Natural killer cell (primary cell): ENCODE measurements around the gene RRAD. TPM values are rescaled to one million over a fixed set of nuclear protein-coding genes. Genes with fewer than 3 reads are reported as not detected.

Experiments used
- ATAC-seq, 3 donors: fragments of 150-1000 bp in 2 of 3; fragments of 200-7000 bp in 1 of 3; cut with Tn5 transposase; 1 replicate in 1 of 3; 2 replicates in 2 of 3; pipeline ENCODE4 v1.10.0; 2021; ENCODE audit warnings: mild to moderate bottlenecking in 2 of 3, moderate library complexity in 2 of 3
- DNase-seq, 2 donors: peaks; one replicate each; pipeline versions ENCODE4 v3.0.0 to v3.0.0-alpha.2; 2013 to 2021; ENCODE audit warnings: mixed read lengths in 1 of 2
- H3K27ac ChIP-seq: one replicate; pipeline ENCODE4 v1.5.1; 2013; ENCODE audit warnings: mild to moderate bottlenecking, low read length
- H3K27me3 ChIP-seq: one replicate; pipeline ENCODE4 v1.6.1; 2013; ENCODE audit warnings: low read length; ENCODE audit not compliant: control insufficient read depth, insufficient read depth
- H3K36me3 ChIP-seq: one replicate; pipeline ENCODE4 v1.6.1; 2013; ENCODE audit warnings: low read length; ENCODE audit not compliant: control insufficient read depth, insufficient read depth
- H3K4me1 ChIP-seq: one replicate; pipeline ENCODE4 v1.6.1; 2013; ENCODE audit warnings: low read length; ENCODE audit not compliant: control insufficient read depth, insufficient read depth
- H3K4me3 ChIP-seq: one replicate; pipeline ENCODE4 v1.5.1; 2013; ENCODE audit warnings: low read length
- H3K9me3 ChIP-seq: one replicate; pipeline ENCODE4 v1.6.1; 2013; ENCODE audit warnings: low read length; ENCODE audit not compliant: control insufficient read depth, insufficient read depth
- H3K27ac Mint-ChIP-seq, 2 donors: one replicate each; pipeline ENCODE4 v1.8.0; 2022; ENCODE audit warnings: mild to moderate bottlenecking in 2 of 2, mixed read lengths in 2 of 2, moderate library complexity in 1 of 2
- H3K27me3 Mint-ChIP-seq, 2 donors: one replicate each; pipeline ENCODE4 v1.8.0; 2022; ENCODE audit warnings: low read depth in 2 of 2, mixed read lengths in 2 of 2
- H3K36me3 Mint-ChIP-seq: one replicate; pipeline ENCODE4 v1.8.0; 2022; ENCODE audit warnings: mixed read lengths
- H3K4me1 Mint-ChIP-seq, 2 donors: one replicate each; pipeline ENCODE4 v1.8.0; 2022; ENCODE audit warnings: mixed read lengths in 2 of 2
- H3K4me3 Mint-ChIP-seq: one replicate; pipeline ENCODE4 v1.8.0; 2022; ENCODE audit warnings: mild to moderate bottlenecking, moderate library complexity, mixed read lengths
- H3K9me3 Mint-ChIP-seq, 2 donors: one replicate each; pipeline ENCODE4 v1.8.0; 2022; ENCODE audit warnings: mixed read lengths in 2 of 2
- WGBS: methylation state at CpG from one replicate; pipeline ENCODE4 v1.1.7; 2013; ENCODE audit warnings: missing lambda C conversion rate; ENCODE audit not compliant: insufficient coverage; 5-methylcytosine and 5-hydroxymethylcytosine counted together
- intact Hi-C: fragments of 100-400 bp; cut with micrococcal nuclease; formaldehyde crosslinking; loops from one replicate; pipeline ENCODE4 v1.14.2; 2022
- total RNA-seq, 4 donors: library from RNA; stranded (reverse); fragments of 120-200 nt in 1 of 4; gene quantifications; one replicate each; pipeline versions ENCODE4 v1.2.3 to v1.2.4, GENCODE V29; 2013 to 2022
- TF ChIP-seq, protein P1 (sequence below): fragments of 200-600 bp; IDR thresholded peaks from one replicate; pipeline ENCODE4 v1.8.0; 2022; ENCODE audit warnings: antibody characterized with exemption

RRAD gene
- total RNA-seq, 3 donors from 2014 or later (not counting 1 experiment from before 2014, with no cell fraction given) = 1.8 to 4.5 (median 2.8) TPM

DNA sequence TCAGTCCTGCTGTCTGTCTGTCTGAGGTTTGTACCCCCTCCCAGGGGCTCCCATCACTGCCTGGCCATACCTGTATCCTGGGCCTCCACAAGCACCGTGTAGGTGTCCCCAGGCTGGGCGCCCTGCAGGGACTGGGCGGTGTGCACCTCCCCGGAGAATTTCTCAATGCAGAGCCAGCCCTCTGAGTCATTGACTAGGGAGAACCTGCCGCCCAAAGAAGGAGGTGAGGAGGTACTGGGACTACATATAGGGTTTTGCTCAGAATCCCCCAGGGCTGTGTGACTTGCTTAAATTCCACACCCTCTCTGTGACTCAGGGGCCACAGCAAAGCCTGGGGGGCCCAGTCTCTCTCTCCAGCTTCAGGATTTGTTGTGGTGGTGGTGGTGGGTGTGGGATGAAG, 14.2 kb downstream of the RRAD start:
- ATAC-seq (no peak), DNase-seq (no peak)
- no peaks in the 10 kb centered on the region for H3K9me3 ChIP-seq
- Mint-ChIP-seq H3K4me1 (peaks cover 0 to 4% of the 10 kb centered on the region in 2 donors), H3K4me3 (no peak overlapping the region), H3K9me3 (no peaks in the 10 kb centered on the region), H3K36me3 (no peaks in the 10 kb centered on the region), H3K27ac (no peak overlapping the region), H3K27me3 (peaks cover 0 to 3% of the 10 kb centered on the region in 2 donors)
- no peak overlapping the region for H3K27ac ChIP-seq
- H3K4me3 ChIP-seq = no peak overlapping the region
- TF ChIP-seq, protein P1, sequence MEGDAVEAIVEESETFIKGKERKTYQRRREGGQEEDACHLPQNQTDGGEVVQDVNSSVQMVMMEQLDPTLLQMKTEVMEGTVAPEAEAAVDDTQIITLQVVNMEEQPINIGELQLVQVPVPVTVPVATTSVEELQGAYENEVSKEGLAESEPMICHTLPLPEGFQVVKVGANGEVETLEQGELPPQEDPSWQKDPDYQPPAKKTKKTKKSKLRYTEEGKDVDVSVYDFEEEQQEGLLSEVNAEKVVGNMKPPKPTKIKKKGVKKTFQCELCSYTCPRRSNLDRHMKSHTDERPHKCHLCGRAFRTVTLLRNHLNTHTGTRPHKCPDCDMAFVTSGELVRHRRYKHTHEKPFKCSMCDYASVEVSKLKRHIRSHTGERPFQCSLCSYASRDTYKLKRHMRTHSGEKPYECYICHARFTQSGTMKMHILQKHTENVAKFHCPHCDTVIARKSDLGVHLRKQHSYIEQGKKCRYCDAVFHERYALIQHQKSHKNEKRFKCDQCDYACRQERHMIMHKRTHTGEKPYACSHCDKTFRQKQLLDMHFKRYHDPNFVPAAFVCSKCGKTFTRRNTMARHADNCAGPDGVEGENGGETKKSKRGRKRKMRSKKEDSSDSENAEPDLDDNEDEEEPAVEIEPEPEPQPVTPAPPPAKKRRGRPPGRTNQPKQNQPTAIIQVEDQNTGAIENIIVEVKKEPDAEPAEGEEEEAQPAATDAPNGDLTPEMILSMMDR = no peak
- no peaks in the 10 kb centered on the region for H3K4me1 ChIP-seq
- H3K36me3 ChIP-seq = no peaks in the 10 kb centered on the region
- intact Hi-C loops = no loop called here
- WGBS = 88% methylated on average over 5 of the region's 5 CpGs
- no peaks in the 10 kb centered on the region for H3K27me3 ChIP-seq

DNA sequence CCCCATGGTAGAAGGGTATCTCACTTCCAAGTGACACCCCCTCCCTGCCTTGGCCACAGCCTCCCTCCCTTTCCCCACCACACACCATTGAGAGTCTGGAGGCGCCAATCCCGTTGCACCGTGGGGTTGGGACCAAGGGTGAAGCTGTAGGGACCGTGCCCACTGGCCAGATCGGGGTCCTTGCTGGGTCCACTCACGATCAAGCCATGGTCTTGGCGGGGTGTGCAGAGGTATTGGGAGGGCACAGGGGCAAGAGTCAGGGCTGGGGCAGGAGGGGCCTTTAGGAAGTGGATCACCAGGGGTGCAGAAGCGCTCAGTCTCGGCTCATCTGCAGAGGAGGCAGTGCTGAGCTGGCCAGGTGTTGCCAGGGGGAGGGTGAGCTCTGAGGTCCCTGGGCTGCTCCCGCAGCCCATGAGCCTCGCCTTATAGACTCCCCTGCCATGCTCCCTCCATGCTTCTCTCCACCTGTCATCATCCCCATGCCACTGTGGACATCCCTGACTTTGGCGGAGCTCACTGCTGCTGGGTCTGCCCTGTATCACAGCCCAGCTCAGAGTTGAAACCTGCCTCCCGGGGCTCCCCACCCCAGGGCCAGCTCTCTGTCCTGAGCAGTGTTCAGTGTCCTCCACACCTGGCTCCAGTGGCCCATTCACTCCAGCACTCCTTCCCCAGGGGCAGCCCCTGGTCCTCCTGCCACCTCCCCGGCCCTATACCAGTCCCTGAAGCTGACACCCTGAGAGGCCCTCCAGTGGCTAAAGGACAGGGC, 15.0 kb downstream of the RRAD start:
- H3K27ac ChIP-seq = no peak overlapping the region
- H3K4me3 ChIP-seq = no peak overlapping the region
- Mint-ChIP-seq H3K27me3 (peaks cover 0 to 3% of the 10 kb centered on the region in 2 donors), H3K27ac (no peak overlapping the region), H3K36me3 (no peaks in the 10 kb centered on the region), H3K4me1 (peaks cover 0 to 8% of the 10 kb centered on the region in 2 donors), H3K9me3 (no peaks in the 10 kb centered on the region), H3K4me3 (no peak overlapping the region)
- WGBS = 78% methylated on average over 14 of the region's 14 CpGs
- no peaks in the 10 kb centered on the region for H3K36me3 ChIP-seq
- ATAC-seq (no peak), DNase-seq (no peak)
- H3K9me3 ChIP-seq = no peaks in the 10 kb centered on the region
- no peaks in the 10 kb centered on the region for H3K27me3 ChIP-seq
- TF ChIP-seq, protein P1 = no peak
- no peaks in the 10 kb centered on the region for H3K4me1 ChIP-seq
- intact Hi-C loops = no loop called here

DNA sequence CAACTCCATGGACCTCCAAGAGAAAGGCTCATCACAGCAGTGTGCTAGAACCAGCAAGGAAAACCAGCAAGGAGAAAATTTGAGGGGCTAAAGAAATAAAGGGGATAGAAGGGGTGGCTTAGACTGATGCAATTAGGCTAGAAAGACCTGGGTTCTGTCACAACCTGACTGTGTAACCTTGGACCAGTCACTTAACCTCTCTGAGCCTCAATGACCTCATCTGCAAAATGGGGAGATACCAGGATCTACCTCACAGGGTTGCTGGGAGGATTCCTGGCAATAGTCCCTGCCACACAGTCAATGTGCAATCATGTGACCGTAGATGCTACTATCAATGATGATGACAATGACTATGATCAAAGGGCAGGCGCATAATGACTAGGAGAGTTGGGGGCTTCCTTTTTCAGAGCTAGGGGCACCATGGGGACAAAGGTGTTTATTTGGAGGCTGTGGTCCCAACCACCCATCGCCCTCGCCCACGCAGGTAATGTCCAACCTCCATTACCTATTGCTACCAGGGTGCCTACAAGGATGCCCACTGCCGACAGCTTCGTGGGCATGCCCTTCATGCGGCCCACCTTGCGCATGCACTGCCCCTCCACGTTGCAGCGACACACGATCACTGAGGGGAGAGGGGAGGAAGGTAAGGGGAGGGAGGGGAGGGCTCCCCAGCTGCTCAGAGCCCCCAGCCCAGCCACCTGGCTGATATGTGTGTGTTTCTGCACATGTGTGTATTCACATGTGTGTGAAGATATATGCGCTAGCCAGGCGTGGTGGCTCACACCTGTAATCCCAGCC, 16.4 kb downstream of the RRAD start:
- H3K27ac ChIP-seq = no peak overlapping the region
- no peaks in the 10 kb centered on the region for H3K36me3 ChIP-seq
- Mint-ChIP-seq H3K27ac (no peak overlapping the region), H3K9me3 (no peaks in the 10 kb centered on the region), H3K4me1 (peaks cover 0 to 8% of the 10 kb centered on the region in 2 donors), H3K4me3 (no peak overlapping the region), H3K36me3 (no peaks in the 10 kb centered on the region), H3K27me3 (no peaks in the 10 kb centered on the region)
- 91% methylated on average over 13 of the region's 14 CpGs for WGBS
- no peaks in the 10 kb centered on the region for H3K4me1 ChIP-seq
- no peaks in the 10 kb centered on the region for H3K27me3 ChIP-seq
- no peak for ATAC-seq
- intact Hi-C loops = no loop called here
- no peak overlapping the region for H3K4me3 ChIP-seq
- DNase-seq = no peak
- no peaks in the 10 kb centered on the region for H3K9me3 ChIP-seq
- TF ChIP-seq, protein P1 = no peak
